ENCODE data around the gene NATD1.

NATD1 gene

GRCh38 chr17:21209511-21210175 is 43.6 kb downstream of the NATD1 start:
- TF ChIP-seq CTCF (IDR thresholded peaks at IDR 0.05; ENCODE audit: insufficient read depth, low read depth, low read length, missing control alignments) = no peak
- no peak for DNase-seq (ENCODE audit: low read depth)
- no peak overlapping the region for H3K4me3 ChIP-seq (ENCODE audit: low read depth, low read length)

GRCh38 chr17:21208352-21208751 is 44.9 kb downstream of the NATD1 start:
- DNase-seq (ENCODE audit: low read depth) = no peak
- no peak overlapping the region for H3K4me3 ChIP-seq (ENCODE audit: low read depth, low read length)
- no peak for TF ChIP-seq CTCF (IDR thresholded peaks at IDR 0.05; ENCODE audit: insufficient read depth, low read depth, low read length, missing control alignments)

GRCh38 chr17:21204935-21205334 is 48.3 kb downstream of the NATD1 start:
- DNase-seq (ENCODE audit: low read depth) = no peak
- TF ChIP-seq CTCF (IDR thresholded peaks at IDR 0.05; ENCODE audit: insufficient read depth, low read depth, low read length, missing control alignments) = no peak
- no peak overlapping the region for H3K4me3 ChIP-seq (ENCODE audit: low read depth, low read length)

- no peak for DNase-seq (ENCODE audit: low read depth)
- TF ChIP-seq CTCF (IDR thresholded peaks at IDR 0.05; ENCODE audit: insufficient read depth, low read depth, low read length, missing control alignments) = no peak
- H3K4me3 ChIP-seq (ENCODE audit: low read depth, low read length) = no peak overlapping the region
Observed at GRCh38 chr17:21202512-21202911, 50.7 kb downstream of the NATD1 start.

- DNase-seq (ENCODE audit: low read depth) = no peak
- H3K4me3 ChIP-seq (ENCODE audit: low read depth, low read length) = no peak overlapping the region
- no peak for TF ChIP-seq CTCF (IDR thresholded peaks at IDR 0.05; ENCODE audit: insufficient read depth, low read depth, low read length, missing control alignments)
Observed at GRCh38 chr17:21201874-21202273, 51.3 kb downstream of the NATD1 start.

- no peak overlapping the region for H3K4me3 ChIP-seq (ENCODE audit: low read depth, low read length)
- TF ChIP-seq CTCF (IDR thresholded peaks at IDR 0.05; ENCODE audit: insufficient read depth, low read depth, low read length, missing control alignments) = no peak
- DNase-seq (ENCODE audit: low read depth) = no peak
Observed at GRCh38 chr17:21201298-21201595, 52.0 kb downstream of the NATD1 start.

GRCh38 chr17:21200590-21201297 is 52.5 kb downstream of the NATD1 start:
- H3K4me3 ChIP-seq (ENCODE audit: low read depth, low read length) = no peak overlapping the region
- TF ChIP-seq CTCF (IDR thresholded peaks at IDR 0.05; ENCODE audit: insufficient read depth, low read depth, low read length, missing control alignments) = no peak
- DNase-seq (ENCODE audit: low read depth) = no peak

Data from GM12865 (cell line).